CD4-positive, alpha-beta T cell (primary cell): Measurements from ENCODE around the gene PSMB2. TPM values are rescaled to one million over a fixed set of nuclear protein-coding genes. Genes with fewer than 3 reads are reported as not detected.

ENCODE experiments used
- ATAC-seq: fragments of 200-7000 bp; cut with Tn5 transposase; one replicate; pipeline ENCODE4 v1.10.0; 2022; ENCODE audit warnings: mild to moderate bottlenecking; ENCODE audit not compliant: poor library complexity
- CTCF ChIA-PET: fragments of 350-600 bp; sonication (Branson Sonifier 250); formaldehyde crosslinking; loops from one replicate; lab custom pipeline; 2021; ENCODE audit warnings: antibody characterized with exemption, inconsistent platforms; lab: Charles Lee
- POLR2A ChIA-PET: fragments of 350-600 bp; sonication (Branson Sonifier 250); formaldehyde crosslinking; loops from one replicate; lab custom pipeline; 2021; ENCODE audit warnings: antibody characterized with exemption, inconsistent platforms; lab: Charles Lee
- DNase-seq, 14 experiments: peaks; one replicate each; pipeline ENCODE4 v3.0.0-alpha.2; 2013 to 2020; ENCODE audit warnings: mixed read lengths in 2 of 14
- H3K27ac ChIP-seq, 2 donors: one replicate each; pipeline versions ENCODE4 v1.5.1 to v1.7.0; 2013; ENCODE audit warnings: low read length in 2 of 2, low read depth in 1 of 2, mild to moderate bottlenecking in 1 of 2
- H3K27me3 ChIP-seq, 2 experiments: 1 replicate in 1 of 2; 2 replicates in 1 of 2; pipeline versions ENCODE4 v1.6.1 to v1.7.0; 2013; ENCODE audit warnings: low read length in 2 of 2, control low read depth in 1 of 2, mild to moderate bottlenecking in 1 of 2, moderate library complexity in 1 of 2; ENCODE audit not compliant: insufficient read depth in 2 of 2, control insufficient read depth in 1 of 2
- H3K36me3 ChIP-seq: one replicate; pipeline ENCODE4 v1.6.1; 2013; ENCODE audit warnings: low read length, control low read depth; ENCODE audit not compliant: insufficient read depth
- H3K4me1 ChIP-seq: one replicate; pipeline ENCODE4 v1.6.1; 2013; ENCODE audit warnings: low read length, control low read depth; ENCODE audit not compliant: insufficient read depth
- H3K4me3 ChIP-seq: one replicate; pipeline ENCODE4 v1.5.1; 2013; ENCODE audit warnings: mild to moderate bottlenecking, low read length, moderate library complexity
- H3K9me3 ChIP-seq, 2 experiments: 1 replicate in 1 of 2; 2 replicates in 1 of 2; pipeline versions ENCODE4 v1.6.1 to v1.7.0; 2013; ENCODE audit warnings: low read length in 2 of 2, mild to moderate bottlenecking in 2 of 2, control low read depth in 1 of 2, moderate library complexity in 1 of 2; ENCODE audit not compliant: control insufficient read depth in 1 of 2, insufficient read depth in 1 of 2
- H3K27ac Mint-ChIP-seq: one replicate; pipeline ENCODE4 v1.8.0; 2020; ENCODE audit warnings: mixed read lengths
- H3K27me3 Mint-ChIP-seq: one replicate; pipeline ENCODE4 v1.8.0; 2021; ENCODE audit warnings: mixed read lengths
- H3K36me3 Mint-ChIP-seq: one replicate; pipeline ENCODE4 v1.8.0; 2021; ENCODE audit warnings: low read depth, mixed read lengths
- H3K4me1 Mint-ChIP-seq: one replicate; pipeline ENCODE4 v1.8.0; 2021; ENCODE audit warnings: low read depth, mixed read lengths
- H3K4me3 Mint-ChIP-seq: one replicate; pipeline ENCODE4 v1.8.0; 2020; ENCODE audit warnings: mild to moderate bottlenecking, mixed read lengths
- H3K9me3 Mint-ChIP-seq: one replicate; pipeline ENCODE4 v1.8.0; 2020; ENCODE audit warnings: mixed read lengths
- intact Hi-C, 2 experiments: fragments of 100-400 bp; cut with DNase I in 1 of 2; cut with micrococcal nuclease in 1 of 2; formaldehyde crosslinking; loops; one replicate each; pipeline versions ENCODE4 v1.15.1 to v1.9.0; 2023 to 2025; cut with DNase I, micrococcal nuclease
- total RNA-seq, 174 experiments: library from RNA in 2 of 174; stranded (reverse) in 2 of 174; gene quantifications; one replicate each; pipeline ENCODE4 v1.2.3 and lab custom pipeline; 2021 to 2026
- TF ChIP-seq, protein P1 (sequence below): fragments of 200-600 bp; IDR thresholded peaks from one replicate; pipeline ENCODE4 v1.8.0; 2022; ENCODE audit warnings: antibody characterized with exemption, mild to moderate bottlenecking

The PSMB2 gene
- total RNA-seq, 2 experiments from 2014 or later = 34.0 to 35.3 TPM

DNA sequence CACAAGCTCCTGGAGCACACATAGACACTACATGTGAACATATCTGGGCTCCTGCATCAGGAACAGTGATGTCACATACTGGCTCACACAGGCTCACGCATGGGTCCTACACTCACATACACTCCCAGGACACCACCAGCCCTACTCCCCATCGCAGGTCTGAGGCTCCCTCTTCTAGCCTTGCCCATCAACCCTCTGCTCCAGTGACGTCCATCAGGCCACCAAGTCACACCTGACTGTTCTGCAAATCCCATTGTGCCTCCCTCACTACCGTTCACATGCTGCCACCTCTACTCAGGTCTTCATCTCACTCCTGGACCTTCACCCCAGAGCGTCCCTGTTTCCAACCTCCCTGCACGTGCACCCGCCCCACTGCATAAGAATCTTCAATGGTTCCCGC lies 50.1 kb downstream of the PSMB2 start:
- Mint-ChIP-seq H3K27me3 (no peaks in the 10 kb centered on the region), H3K36me3 (peaks cover 5% of the 10 kb centered on the region), H3K4me1 (peaks cover 15% of the 10 kb centered on the region), H3K27ac (no peak overlapping the region), H3K9me3 (no peaks in the 10 kb centered on the region), H3K4me3 (no peak overlapping the region)
- Histone ChIP-seq H3K9me3 (no peaks in the 10 kb centered on the region), H3K36me3 (peaks cover 11% of the 10 kb centered on the region), H3K4me3 (no peak overlapping the region), H3K27ac (no peak overlapping the region), H3K4me1 (peaks cover 13% of the 10 kb centered on the region), H3K27me3 (no peaks in the 10 kb centered on the region)
- CTCF ChIA-PET = no interaction called here
- POLR2A ChIA-PET = no interaction called here
- TF ChIP-seq, protein P1, sequence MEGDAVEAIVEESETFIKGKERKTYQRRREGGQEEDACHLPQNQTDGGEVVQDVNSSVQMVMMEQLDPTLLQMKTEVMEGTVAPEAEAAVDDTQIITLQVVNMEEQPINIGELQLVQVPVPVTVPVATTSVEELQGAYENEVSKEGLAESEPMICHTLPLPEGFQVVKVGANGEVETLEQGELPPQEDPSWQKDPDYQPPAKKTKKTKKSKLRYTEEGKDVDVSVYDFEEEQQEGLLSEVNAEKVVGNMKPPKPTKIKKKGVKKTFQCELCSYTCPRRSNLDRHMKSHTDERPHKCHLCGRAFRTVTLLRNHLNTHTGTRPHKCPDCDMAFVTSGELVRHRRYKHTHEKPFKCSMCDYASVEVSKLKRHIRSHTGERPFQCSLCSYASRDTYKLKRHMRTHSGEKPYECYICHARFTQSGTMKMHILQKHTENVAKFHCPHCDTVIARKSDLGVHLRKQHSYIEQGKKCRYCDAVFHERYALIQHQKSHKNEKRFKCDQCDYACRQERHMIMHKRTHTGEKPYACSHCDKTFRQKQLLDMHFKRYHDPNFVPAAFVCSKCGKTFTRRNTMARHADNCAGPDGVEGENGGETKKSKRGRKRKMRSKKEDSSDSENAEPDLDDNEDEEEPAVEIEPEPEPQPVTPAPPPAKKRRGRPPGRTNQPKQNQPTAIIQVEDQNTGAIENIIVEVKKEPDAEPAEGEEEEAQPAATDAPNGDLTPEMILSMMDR = no peak
- DNase-seq (no peak), ATAC-seq (no peak)
- intact Hi-C loops = no loop called here

DNA sequence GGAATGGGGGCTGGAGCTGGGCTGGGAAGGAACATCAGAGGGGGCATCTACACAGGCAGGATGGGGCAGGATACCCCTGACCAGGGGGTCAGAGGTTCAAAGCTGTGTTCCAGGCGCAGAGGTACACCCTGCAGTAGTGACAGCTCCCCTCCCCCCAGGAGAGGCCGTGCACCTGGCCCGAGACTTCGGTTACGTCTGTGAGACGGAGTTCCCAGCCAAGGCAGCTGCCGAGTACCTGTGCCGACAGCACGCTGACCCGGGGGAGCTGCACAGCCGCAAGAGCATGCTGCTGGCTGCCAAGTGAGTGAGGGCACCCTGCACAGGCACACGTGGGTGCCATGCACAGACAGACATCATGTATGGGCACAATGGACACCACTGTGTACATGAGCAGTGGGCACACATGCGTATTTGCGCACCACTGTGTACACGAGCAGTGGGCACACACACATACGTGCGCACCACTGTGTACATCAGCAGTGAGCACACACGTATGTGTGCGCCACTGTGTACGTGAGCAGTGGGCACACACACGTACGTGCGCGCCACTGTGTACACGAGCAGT lies 50.8 kb downstream of the PSMB2 start:
- ATAC-seq (no peak), DNase-seq (no peak)
- Mint-ChIP-seq H3K4me1 (peaks cover 15% of the 10 kb centered on the region), H3K27me3 (no peaks in the 10 kb centered on the region), H3K4me3 (no peak overlapping the region), H3K9me3 (no peaks in the 10 kb centered on the region), H3K36me3 (peaks cover 5% of the 10 kb centered on the region), H3K27ac (no peak overlapping the region)
- intact Hi-C loops = no loop called here
- Histone ChIP-seq H3K27ac (no peak overlapping the region), H3K4me3 (no peak overlapping the region), H3K36me3 (peaks cover 11% of the 10 kb centered on the region), H3K27me3 (no peaks in the 10 kb centered on the region), H3K4me1 (peaks cover 13% of the 10 kb centered on the region), H3K9me3 (no peaks in the 10 kb centered on the region)
- ChIA-PET POLR2A (no interaction called here), CTCF (no interaction called here)
- TF ChIP-seq, protein P1 = no peak

DNA sequence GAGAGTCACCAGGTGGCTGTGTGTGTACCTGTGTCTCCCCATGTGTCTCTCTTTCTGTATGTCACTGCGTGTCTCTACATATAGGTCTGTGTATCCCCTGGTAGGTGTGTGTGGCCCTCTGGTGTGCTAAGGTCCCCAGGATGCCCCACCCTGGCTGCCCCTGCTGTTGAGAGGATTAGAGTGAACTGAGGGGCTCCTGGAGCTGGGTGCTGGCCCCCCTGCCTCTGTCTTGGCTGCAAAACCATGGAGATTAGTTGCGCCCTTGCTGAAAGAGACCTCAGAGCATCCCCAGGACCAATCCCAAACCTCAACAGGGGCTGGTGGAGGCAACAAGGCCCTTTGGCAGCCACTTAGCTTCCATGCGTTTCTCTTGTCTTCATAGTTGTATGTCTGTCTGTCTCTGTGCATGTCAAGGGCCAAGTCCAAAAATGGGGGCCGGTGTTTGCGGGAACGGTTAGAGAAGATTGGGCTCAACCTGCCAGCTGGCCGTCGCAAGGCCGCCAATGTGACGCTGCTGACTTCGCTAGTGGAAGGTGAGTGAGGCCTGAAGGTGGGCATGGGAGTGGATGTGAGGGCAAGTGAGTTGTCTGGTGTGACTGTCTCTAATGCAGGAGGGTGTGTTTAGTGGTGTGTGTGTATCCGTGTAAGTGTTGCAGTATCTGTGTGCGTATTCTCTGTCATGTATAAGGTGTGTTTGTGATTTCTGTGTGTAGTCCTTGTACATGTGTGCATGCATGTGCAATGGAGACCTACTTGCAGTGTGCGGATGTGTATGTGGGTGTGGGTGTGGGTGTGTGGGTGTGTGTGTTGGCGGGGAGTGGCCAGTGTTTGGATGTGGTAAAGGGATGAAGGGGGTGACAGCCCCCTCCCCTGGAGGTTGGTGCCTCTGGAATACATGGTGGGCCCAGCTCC lies 51.6 kb downstream of the PSMB2 start:
- Mint-ChIP-seq H3K27me3 (no peaks in the 10 kb centered on the region), H3K4me1 (peaks cover 15% of the 10 kb centered on the region), H3K36me3 (peaks cover 5% of the 10 kb centered on the region), H3K9me3 (no peaks in the 10 kb centered on the region), H3K27ac (no peak overlapping the region), H3K4me3 (no peak overlapping the region)
- H3K27me3 ChIP-seq = no peaks in the 10 kb centered on the region
- ATAC-seq (no peak), DNase-seq (no peak)
- TF ChIP-seq, protein P1 = no peak
- no peak overlapping the region for H3K4me3 ChIP-seq
- H3K27ac ChIP-seq = no peak overlapping the region
- ChIA-PET CTCF (interaction anchor here (0.6 kb wide), 1 partner anchor 317 kb away, joined by 3 read pairs; no protein-coding TSS in a partner anchor), POLR2A (no interaction called here)
- intact Hi-C loops = no loop called here
- no peaks in the 10 kb centered on the region for H3K9me3 ChIP-seq
- H3K4me1 ChIP-seq = peaks cover 13% of the 10 kb centered on the region
- peaks cover 11% of the 10 kb centered on the region for H3K36me3 ChIP-seq
